KOPT-K1 (cell line): ENCODE measurements around the gene DNPEP.

Experiments used
- H3K27ac ChIP-seq: fragments of 200-600 bp; sonication (generic); 2 replicates; pipeline ENCODE4 v1.5.1; 2016; ENCODE audit warnings: antibody characterized with exemption, mild to moderate bottlenecking, low read depth, low read length; ENCODE audit not compliant: poor library complexity, severe bottlenecking
- H3K36me3 ChIP-seq: fragments of 200-600 bp; sonication (generic); 2 replicates; pipeline ENCODE4 v1.5.1; 2017; ENCODE audit warnings: antibody characterized with exemption, mild to moderate bottlenecking, low read length, moderate library complexity; ENCODE audit not compliant: insufficient read depth
- H3K9me3 ChIP-seq: fragments of 200-600 bp; sonication (generic); 2 replicates; pipeline ENCODE4 v1.5.1; 2017; ENCODE audit warnings: antibody characterized with exemption, low read length, mild to moderate bottlenecking; ENCODE audit not compliant: insufficient read depth, poor library complexity, severe bottlenecking

Gene DNPEP

DNA sequence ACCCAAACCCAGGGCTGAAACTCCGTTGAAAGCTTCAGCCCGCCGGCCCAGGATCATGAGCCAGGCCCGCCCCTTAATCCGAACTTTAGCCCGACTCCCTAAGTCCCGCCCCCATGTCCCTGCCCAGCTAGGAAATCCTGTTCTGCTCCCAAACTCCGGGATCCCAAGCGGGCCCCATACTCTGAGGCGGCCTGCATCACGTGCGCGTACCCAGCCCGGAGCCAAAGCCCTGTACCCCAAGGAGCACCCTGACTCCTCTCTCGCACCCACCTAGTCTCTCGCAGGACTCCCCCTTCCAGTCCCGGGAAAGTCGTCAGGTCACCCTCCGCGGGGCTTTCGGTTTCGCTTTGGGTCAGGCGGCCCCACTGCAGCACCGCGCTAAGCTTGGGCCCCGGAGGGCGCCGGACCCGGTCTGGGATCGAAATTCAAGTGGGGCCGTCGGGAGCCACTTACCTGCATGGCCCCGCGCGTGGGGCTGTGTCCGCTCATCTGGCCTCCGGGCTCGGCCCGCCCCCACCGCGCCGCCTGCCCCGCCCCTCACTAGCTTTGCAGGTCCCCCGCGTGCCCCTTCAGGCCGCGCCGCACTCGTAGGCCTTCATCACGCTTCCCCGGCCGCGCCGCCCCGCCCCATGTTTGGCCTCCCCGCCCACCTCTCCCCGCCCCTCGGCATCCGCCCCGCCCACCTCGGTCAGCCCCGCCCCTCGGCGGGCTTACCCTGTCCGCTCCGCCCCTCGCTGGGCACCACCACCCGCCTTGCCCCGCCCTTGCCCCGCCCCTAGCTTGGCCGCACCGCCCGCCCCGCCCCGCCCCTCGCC, at the start of gene DNPEP:
Gene DNPEP (minus strand): TSS at position 607 of the 815 bp plus-strand sequence. CDS start 118 bp downstream, at position 489.
- H3K36me3 ChIP-seq = peaks cover 40% of the 10 kb centered on the region
- peak within 1 kb of the TSS; percentile 86 for H3K27ac ChIP-seq
- peaks cover 9% of the 10 kb centered on the region for H3K9me3 ChIP-seq

DNA sequence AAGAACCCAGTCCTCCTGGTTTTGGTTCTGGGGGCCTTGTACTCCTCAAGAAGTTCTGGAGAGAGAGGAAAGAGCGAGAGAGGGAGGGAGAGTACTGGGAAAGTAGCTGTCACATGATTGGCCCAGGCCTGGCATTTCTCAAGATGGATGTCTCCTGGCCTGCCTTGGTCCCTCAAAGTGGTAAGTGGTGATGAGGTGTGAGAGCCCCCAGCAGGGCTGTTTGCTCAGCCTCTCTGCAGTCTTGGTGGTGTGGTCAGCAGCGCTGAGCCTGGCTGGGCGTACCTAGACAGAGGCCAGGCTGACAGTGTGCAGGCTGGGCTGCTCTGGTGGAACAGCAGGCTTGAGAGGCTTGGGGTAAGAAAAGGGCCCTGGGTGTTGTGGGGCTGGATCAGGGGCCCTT, 49.4 kb upstream of the DNPEP start:
- H3K27ac ChIP-seq = no peak overlapping the region
- H3K36me3 ChIP-seq = no peaks in the 10 kb centered on the region
- H3K9me3 ChIP-seq = no peaks in the 10 kb centered on the region

DNA sequence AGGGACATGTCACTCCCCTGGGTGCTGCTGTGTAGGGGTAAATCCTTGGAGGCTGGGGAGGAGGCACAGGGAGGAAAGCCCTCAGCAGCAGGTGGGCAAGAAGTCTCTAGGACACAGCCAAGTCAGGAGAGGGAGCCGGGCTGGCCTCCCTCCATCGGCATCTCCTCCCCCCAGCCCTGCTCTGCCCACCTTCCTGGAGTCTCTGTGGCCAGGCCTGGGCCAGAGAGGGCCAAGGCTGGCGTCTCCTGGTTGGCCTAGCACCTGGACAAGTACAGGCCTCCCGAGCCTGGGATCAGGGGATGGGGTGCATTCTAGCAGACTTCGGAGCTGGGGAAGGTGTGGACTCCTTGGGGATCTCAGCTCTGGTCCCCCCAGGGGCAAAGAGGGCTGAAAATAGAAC, 48.8 kb upstream of the DNPEP start:
- Histone ChIP-seq H3K27ac (no peak overlapping the region), H3K9me3 (no peaks in the 10 kb centered on the region), H3K36me3 (no peaks in the 10 kb centered on the region)

DNA sequence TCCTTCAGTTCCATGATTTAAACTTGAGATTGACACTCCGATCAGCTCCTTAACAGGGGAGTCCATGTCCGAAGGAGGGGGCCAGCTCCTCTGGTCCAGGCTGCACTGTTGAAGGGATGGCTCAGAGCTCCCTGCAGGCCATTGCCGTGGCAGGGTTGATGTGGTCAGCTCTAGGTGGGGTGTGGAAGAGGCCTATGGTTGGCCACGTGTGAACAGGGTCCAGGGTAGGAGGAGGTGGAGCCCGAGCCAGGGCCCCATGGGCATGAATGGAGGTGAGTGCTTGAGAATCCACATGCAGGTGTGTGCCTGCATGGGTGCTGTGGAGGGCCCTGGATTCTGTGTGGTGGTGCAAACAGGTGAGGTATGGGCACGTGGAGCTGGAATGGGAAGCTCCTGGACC, 48.0 kb upstream of the DNPEP start:
- Histone ChIP-seq H3K27ac (no peak overlapping the region), H3K36me3 (no peaks in the 10 kb centered on the region), H3K9me3 (no peaks in the 10 kb centered on the region)

DNA sequence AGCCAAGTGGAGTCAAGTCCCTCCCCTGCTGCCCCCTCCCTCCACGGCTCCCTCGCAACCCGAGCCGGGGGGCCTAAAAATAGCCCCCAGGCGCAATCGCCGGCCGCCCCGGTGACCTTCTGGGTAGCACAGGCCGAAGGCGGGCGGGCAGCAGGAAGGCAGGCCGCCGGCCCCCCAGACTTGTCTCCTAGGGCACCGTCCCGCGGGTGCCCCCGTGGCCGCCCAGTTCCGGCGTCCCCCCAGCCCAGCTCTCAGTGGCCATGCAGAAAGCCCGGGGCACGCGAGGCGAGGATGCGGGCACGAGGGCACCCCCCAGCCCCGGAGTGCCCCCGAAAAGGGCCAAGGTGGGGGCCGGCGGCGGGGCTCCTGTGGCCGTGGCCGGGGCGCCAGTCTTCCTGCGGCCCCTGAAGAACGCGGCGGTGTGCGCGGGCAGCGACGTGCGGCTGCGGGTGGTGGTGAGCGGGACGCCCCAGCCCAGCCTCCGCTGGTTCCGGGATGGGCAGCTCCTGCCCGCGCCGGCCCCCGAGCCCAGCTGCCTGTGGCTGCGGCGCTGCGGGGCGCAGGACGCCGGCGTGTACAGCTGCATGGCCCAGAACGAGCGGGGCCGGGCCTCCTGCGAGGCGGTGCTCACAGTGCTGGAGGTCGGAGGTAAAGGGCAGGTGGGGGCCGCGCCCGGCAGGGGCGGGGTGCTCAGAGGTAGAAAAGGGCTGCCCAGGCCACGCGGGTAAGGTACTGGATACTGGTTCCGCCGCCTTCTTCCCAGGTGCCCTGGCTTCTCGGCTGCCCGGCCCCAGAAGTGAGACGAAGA, 47.2 kb upstream of the DNPEP start, which contains the start of gene SPEG:
Gene SPEG (plus strand): TSS at position 126 of the 808 bp plus-strand sequence. CDS start 135 bp downstream, at position 261.
- H3K36me3 ChIP-seq = no peaks in the 10 kb centered on the region
- no peaks in the 10 kb centered on the region for H3K9me3 ChIP-seq
- no peak within 1 kb of the TSS for H3K27ac ChIP-seq

DNA sequence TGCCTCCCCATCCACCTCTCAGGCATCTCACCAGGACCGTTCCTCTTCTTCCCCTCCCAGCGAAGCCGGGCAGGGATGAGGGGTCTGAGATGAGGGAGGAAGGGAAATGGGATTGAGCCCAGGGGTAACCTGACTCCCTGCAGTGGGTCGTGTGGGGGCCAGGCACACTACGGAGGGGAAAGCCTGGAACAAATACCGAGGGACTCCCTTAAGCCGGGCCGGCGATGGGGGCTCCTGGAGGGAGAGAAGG, 46.7 kb upstream of the DNPEP start:
- Histone ChIP-seq H3K27ac (no peak overlapping the region), H3K36me3 (no peaks in the 10 kb centered on the region), H3K9me3 (no peaks in the 10 kb centered on the region)

DNA sequence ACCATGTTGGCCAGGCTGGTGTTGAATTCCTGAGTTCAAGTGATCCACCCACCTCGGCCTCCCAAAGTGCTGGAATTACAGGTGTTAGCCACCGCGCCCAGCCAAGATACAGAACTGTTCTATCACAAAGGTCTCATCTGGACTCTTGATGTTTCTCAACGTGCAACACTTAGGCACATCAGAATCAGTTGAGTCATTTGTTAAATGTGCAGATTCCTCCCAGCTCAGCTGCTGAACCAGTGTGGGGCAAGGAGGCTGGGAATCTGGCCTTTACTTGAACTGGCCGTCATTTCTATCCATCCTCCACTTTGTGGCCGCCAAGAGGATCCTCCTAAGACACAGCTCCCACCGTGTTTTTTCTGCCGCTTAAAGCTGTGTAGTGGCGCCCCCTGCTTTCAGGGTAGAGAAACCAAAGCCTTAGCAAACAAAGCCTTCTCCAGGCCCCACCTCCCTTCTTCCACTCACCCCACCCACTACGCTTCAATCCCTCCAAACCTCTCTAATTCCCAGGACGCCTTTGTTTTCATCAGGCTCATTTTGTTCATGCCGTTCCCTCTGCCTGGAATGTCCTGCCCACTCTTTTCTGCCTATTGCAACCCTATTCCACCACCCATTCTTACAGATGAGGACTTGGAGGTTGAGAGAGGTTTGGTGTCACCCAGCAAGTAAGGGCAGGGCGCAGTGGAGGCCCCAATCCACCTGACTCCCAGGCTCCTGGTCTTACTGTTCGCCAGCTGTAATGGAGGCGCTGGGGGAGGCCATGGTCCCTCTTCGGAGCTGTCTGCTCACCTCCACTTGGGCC, 46.2 kb upstream of the DNPEP start:
- no peaks in the 10 kb centered on the region for H3K36me3 ChIP-seq
- no peaks in the 10 kb centered on the region for H3K9me3 ChIP-seq
- H3K27ac ChIP-seq = no peak overlapping the region

DNA sequence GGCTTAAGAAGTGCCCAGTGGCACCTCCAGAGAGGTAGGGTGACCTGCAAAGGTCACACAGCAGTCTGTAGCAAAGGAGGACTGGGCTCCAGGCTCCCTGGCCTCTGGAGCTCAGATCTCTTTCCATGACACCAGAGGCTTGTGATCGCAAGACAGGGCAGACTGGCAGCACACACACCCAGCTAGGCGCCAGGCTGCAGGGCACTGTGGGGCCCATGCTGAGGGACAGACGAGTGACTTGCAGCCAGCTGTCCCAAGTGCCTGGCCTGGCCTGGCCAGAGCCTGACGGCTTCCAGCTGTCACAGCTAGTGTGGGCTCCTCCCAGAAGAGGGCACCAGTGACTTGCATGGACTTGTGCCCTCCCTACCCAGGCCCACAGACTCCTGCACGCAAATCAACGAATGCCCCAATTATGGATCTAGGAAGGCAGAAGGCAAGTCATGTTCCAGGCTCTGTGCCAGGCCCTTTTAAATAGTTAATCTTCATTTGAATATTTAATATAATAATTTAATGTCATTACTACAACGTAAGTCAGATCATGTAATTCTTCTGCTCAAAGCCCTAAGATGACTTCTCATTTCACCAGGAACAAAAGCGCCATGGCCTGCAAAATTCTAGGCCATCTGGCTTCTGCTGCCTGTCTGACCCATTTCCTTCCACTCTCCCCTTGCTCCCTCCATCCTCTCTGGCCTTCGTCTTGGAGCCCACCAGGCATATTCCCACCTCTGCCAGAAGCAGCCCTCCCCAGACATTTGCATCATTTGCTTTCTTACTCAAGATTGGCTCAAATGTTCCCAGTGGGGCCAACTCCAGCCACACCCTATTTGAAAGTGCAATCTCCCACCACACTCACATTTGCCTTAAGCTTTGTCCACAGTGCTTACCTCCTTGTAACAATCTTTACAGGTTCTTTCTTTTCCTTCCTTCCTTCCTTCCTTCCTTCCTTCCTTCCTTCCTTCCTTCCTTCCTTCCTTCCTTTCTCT, 43.2 kb upstream of the DNPEP start:
- Histone ChIP-seq H3K9me3 (no peaks in the 10 kb centered on the region), H3K36me3 (no peaks in the 10 kb centered on the region), H3K27ac (no peak overlapping the region)

DNA sequence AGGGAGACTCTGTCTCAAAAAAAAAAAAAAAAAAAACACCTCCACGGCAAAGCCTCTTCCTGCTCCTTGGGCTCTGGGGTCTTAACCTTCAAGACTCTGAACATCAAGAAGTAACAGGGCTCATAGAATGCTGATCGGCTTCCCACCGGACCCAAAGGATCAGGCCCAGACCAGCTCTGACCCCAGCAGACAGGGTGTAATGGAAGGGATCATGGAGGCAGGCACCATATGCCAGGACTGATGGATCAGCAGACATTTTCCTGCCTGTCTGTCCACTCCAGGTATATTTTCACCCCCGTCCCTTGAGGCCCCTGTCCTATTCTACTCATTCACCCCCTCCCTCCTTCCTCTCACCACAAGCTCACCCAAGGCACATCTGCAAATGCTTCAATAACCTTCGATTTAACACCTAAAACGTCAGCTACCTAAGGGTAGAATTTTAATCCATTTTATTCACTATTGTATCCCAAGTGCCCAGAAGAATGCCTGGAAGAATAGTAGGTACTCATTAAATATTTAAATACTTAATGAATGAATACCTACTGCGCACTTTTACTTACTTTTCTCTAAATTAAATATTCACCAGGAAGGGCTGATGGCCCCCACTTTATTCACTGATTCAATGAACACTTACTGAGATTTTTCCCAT, 42.4 kb upstream of the DNPEP start:
- no peak overlapping the region for H3K27ac ChIP-seq
- H3K9me3 ChIP-seq = no peaks in the 10 kb centered on the region
- no peaks in the 10 kb centered on the region for H3K36me3 ChIP-seq

DNA sequence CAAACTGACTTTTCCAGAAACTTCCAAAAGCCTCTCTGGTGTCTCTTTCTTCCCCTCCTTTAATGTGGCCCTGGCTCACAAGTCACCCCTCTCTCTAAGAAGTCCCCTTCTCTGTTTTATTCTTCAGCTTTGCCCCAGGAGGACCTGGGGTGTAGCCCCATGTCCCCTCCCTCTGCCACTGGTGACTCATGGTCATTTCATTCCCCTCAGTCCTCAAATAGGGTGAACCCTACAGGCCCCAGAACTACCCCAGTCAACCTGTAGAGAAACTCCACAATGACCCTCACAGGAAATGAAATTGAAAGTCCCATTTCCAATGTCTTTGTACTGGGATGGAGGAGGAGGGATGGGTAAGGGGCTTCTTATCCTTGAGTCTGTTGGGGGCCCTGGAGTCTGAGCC, 40.8 kb upstream of the DNPEP start:
- Histone ChIP-seq H3K36me3 (no peaks in the 10 kb centered on the region), H3K27ac (no peak overlapping the region), H3K9me3 (no peaks in the 10 kb centered on the region)

DNA sequence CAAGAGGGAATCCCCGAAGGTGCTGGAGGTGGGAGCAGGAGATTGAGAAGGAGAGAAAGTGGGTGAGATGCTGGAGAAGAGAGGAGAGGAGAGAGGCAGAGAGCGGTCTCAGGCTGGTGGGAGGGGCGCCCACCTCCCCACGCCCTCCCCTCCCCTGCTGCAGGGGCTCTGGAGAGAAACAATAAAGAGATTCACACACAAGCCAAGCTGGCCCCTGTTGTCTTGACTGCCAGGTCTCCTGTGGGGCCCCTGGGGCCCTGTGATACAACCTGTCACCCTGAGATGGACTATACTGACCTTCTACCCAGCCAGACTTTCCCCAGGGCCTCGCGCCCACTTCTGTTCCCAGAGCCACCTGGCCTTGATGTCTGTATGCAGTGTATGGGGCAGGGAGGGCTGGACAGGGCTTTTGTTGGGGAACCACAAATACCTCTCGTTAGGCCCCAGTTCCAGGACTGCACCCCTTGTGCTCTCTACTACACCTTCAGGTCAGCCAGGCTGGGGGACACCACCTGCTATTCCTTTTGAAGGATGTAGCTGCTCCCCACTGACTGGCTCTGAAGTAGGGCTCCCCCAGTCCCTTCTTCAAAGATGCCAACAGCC, 38.9 kb upstream of the DNPEP start:
- no peaks in the 10 kb centered on the region for H3K36me3 ChIP-seq
- H3K9me3 ChIP-seq = no peaks in the 10 kb centered on the region
- H3K27ac ChIP-seq = no peak overlapping the region

DNA sequence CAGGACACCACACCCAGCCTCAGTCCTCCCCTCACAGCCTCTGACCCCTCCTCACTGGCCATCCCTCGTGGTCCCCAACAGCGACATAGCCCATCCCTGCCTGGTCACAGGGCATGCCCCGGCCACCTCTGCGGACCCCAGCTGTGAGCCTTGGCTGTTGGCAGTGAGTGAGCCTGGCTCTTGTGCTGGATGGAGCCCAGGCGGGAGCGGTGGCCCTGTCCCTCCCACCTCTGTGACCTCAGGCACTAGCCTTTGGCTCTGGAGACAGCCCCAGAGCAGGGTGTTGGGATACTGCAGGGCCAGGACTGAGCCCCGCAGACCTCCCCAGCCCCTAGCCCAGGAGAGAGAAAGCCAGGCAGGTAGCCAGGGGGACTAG, 38.3 kb upstream of the DNPEP start:
- H3K9me3 ChIP-seq = no peaks in the 10 kb centered on the region

DNA sequence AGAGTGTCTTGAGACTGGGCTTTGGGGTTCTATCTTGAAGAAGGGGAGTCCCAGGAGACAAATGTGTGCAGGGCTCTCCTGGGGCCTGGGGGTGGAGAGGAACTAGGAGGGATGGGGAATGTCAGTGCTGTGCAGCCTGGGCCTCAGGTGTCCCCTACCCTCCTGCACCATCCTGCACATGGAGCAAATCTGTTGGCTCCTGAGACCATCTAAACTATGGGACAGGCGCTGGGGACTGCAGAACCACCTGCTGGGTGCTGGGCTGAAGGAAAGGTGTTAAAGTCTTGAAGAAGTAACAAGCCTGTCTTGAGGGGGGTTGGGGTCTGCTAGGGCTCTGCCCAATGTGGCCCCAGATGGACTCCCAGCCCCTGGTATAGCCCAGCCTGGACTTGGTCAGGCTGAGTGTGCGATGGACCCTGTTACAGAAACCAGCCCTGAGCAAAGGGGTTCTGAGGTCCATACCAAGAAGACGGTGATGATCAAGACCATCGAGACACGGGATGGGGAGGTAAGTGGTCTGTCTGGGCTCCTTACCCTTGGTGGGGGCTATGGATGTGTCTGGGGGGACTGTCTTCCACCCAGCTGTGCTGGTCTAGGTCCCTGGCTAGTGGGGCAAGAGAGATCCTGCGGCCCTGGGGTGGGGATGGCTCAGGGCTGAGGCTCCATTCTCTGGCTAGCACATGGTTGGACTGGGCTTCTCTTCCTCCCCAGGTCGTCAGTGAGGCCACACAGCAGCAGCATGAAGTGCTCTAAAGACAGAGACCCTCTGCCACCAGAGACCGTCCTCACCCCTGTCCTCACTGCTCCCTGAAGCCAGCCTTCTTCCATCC, 37.7 kb upstream of the DNPEP start:
- Histone ChIP-seq H3K9me3 (no peaks in the 10 kb centered on the region), H3K27ac (no peak overlapping the region), H3K36me3 (no peaks in the 10 kb centered on the region)

More for the DNA sequence above, 38.3 kb upstream of the DNPEP start:
- H3K36me3 ChIP-seq = no peaks in the 10 kb centered on the region
- H3K27ac ChIP-seq = no peak overlapping the region
